H1 (cell line): Measurements from ENCODE around the gene MYO16. TPM values are rescaled to one million over a fixed set of nuclear protein-coding genes. Genes with fewer than 3 reads are reported as not detected.

Experiments
- CTCF ChIA-PET: fragments of 300-600 bp; sonication (Branson Sonifier 250); formaldehyde crosslinking; loops from one replicate; lab custom pipeline; 2021; ENCODE audit not compliant: partially characterized antibody; lab: Charles Lee
- POLR2A ChIA-PET: fragments of 300-600 bp; sonication (Branson Sonifier 250); formaldehyde crosslinking; loops from one replicate; lab custom pipeline; 2021; ENCODE audit warnings: inconsistent platforms; ENCODE audit not compliant: partially characterized antibody; lab: Charles Lee
- DNase-seq, 2 experiments: peaks; one replicate each; pipeline versions ENCODE4 v3.0.0 to v3.0.0-alpha.2; 2010 to 2022; ENCODE audit warnings: low spot score in 2 of 2, low read depth in 1 of 2, mixed read lengths in 1 of 2
- FAIRE-seq: peaks from 2 replicates; lab custom pipeline; 2011; peaks lifted over from hg19 to GRCh38; lab: Jason Lieb, UNC
- H2AFZ ChIP-seq: 2 replicates; pipeline ENCODE4 v1.8.1; 2012; ENCODE audit warnings: low read length, inconsistent platforms
- H2AK5ac ChIP-seq: 2 replicates; pipeline ENCODE4 v1.6.1; 2013; ENCODE audit warnings: low read depth, low read length
- H2BK120ac ChIP-seq: replicated peaks from 2 replicates; pipeline ENCODE3; 2013; ENCODE audit warnings: low read depth, low read length, inconsistent platforms
- H2BK12ac ChIP-seq: 2 replicates; pipeline ENCODE4 v1.6.1; 2013; ENCODE audit warnings: low read depth, low read length
- H2BK15ac ChIP-seq: 2 replicates; pipeline ENCODE4 v1.6.1; 2013; ENCODE audit warnings: low read length
- H2BK20ac ChIP-seq: 2 replicates; pipeline ENCODE4 v1.6.1; 2013; ENCODE audit warnings: low read length
- H2BK5ac ChIP-seq: 2 replicates; pipeline ENCODE4 v1.6.1; 2013; ENCODE audit warnings: low read depth, low read length
- H3K14ac ChIP-seq: 2 replicates; pipeline ENCODE4 v1.6.1; 2013; ENCODE audit warnings: inconsistent platforms; ENCODE audit not compliant: insufficient read length
- H3K18ac ChIP-seq: 2 replicates; pipeline ENCODE4 v1.6.1; 2013; ENCODE audit warnings: low read length; ENCODE audit errors: extremely low read depth
- H3K23ac ChIP-seq: 2 replicates; pipeline ENCODE4 v1.6.1; 2013; ENCODE audit warnings: inconsistent platforms; ENCODE audit not compliant: insufficient read length
- H3K23me2 ChIP-seq: 2 replicates; pipeline ENCODE4 v1.6.1; 2013; ENCODE audit warnings: low read depth, low read length
- H3K27ac ChIP-seq: 2 replicates; pipeline ENCODE4 v1.6.1; 2011; ENCODE audit warnings: low read depth, low read length, inconsistent platforms
- H3K27me3 ChIP-seq, 4 experiments: replicated peaks in 1 of 4; 1 replicate in 1 of 4; 2 replicates in 3 of 4; pipeline versions ENCODE4 v1.6.1 to v1.8.1; 2011 to 2013; ENCODE audit warnings: low read length in 3 of 4, mild to moderate bottlenecking in 3 of 4, inconsistent platforms in 2 of 4, mixed read lengths in 2 of 4, moderate library complexity in 1 of 4; ENCODE audit not compliant: control insufficient read depth in 3 of 4, insufficient read depth in 3 of 4; ENCODE audit errors: extremely low read depth in 1 of 4
- H3K36me3 ChIP-seq, 4 experiments: 2 replicates each; pipeline versions ENCODE4 v1.6.1 to v1.8.1; 2011 to 2013; ENCODE audit warnings: mild to moderate bottlenecking in 4 of 4, low read length in 3 of 4, moderate library complexity in 2 of 4, control low read depth in 1 of 4, inconsistent platforms in 1 of 4; ENCODE audit not compliant: insufficient read depth in 4 of 4, control insufficient read depth in 2 of 4
- H3K4ac ChIP-seq: replicated peaks from 2 replicates; pipeline ENCODE3; 2013; ENCODE audit warnings: low read length, low read depth, mixed read lengths, inconsistent platforms; ENCODE audit not compliant: insufficient read length
- H3K4me1 ChIP-seq, 4 experiments: replicated peaks in 1 of 4; 1 replicate in 1 of 4; 2 replicates in 3 of 4; pipeline versions ENCODE4 v1.6.1 to v1.8.1; 2011 to 2013; ENCODE audit warnings: low read length in 3 of 4, inconsistent platforms in 2 of 4, mixed read lengths in 1 of 4; ENCODE audit not compliant: insufficient read depth in 4 of 4, control insufficient read depth in 3 of 4
- H3K4me2 ChIP-seq, 2 experiments: 2 replicates each; pipeline versions ENCODE4 v1.6.1 to v1.8.1; 2011 to 2013; ENCODE audit warnings: low read depth in 2 of 2, low read length in 2 of 2, control low read depth in 1 of 2, inconsistent platforms in 1 of 2, mild to moderate bottlenecking in 1 of 2; ENCODE audit not compliant: insufficient read depth in 1 of 2
- H3K4me3 ChIP-seq, 4 experiments: fragments of 200-600, 300-600 bp in 1 of 4; sonication (generic), shearing (Covaris generic), sonication (Bioruptor Twin) in 1 of 4; 2 replicates each; pipeline versions ENCODE4 v1.5.1 to v1.8.1; 2011 to 2016; ENCODE audit warnings: low read length in 4 of 4, low read depth in 3 of 4, control low read depth in 2 of 4, inconsistent platforms in 2 of 4, mild to moderate bottlenecking in 2 of 4, mixed read lengths in 1 of 4, moderate library complexity in 1 of 4; ENCODE audit not compliant: insufficient read depth in 2 of 4; ENCODE audit errors: extremely low read depth in 1 of 4
- H3K56ac ChIP-seq: replicated peaks from 2 replicates; pipeline ENCODE3; 2013; ENCODE audit warnings: low read depth, mild to moderate bottlenecking, mixed read lengths, low read length, inconsistent platforms; ENCODE audit not compliant: insufficient read length
- H3K79me1 ChIP-seq: 2 replicates; pipeline ENCODE4 v1.6.1; 2013; ENCODE audit warnings: low read depth, low read length, control low read depth
- H3K79me2 ChIP-seq, 2 experiments: 2 replicates each; pipeline versions ENCODE4 v1.6.1 to v1.8.1; 2012 to 2013; ENCODE audit warnings: low read length in 2 of 2, mild to moderate bottlenecking in 2 of 2, inconsistent platforms in 1 of 2; ENCODE audit not compliant: insufficient read depth in 2 of 2, control insufficient read depth in 1 of 2
- H3K9ac ChIP-seq, 4 experiments: replicated peaks in 1 of 4; 1 replicate in 1 of 4; 2 replicates in 3 of 4; pipeline versions ENCODE4 v1.6.1 to v1.8.1; 2011 to 2013; ENCODE audit warnings: low read depth in 3 of 4, low read length in 3 of 4, control low read depth in 2 of 4, mild to moderate bottlenecking in 2 of 4, moderate library complexity in 2 of 4, inconsistent platforms in 1 of 4; ENCODE audit errors: extremely low read depth in 1 of 4
- H3K9me3 ChIP-seq, 2 experiments: 2 replicates each; pipeline versions ENCODE4 v1.6.1 to v1.8.1; 2012 to 2013; ENCODE audit warnings: mild to moderate bottlenecking in 2 of 2, moderate library complexity in 2 of 2, control low read depth in 1 of 2, inconsistent platforms in 1 of 2, low read depth in 1 of 2, low read length in 1 of 2, mixed read lengths in 1 of 2; ENCODE audit not compliant: insufficient read depth in 2 of 2
- H4K20me1 ChIP-seq, 2 experiments: replicated peaks in 1 of 2; 2 replicates each; pipeline versions ENCODE3 to v1.8.1; 2011 to 2013; ENCODE audit warnings: inconsistent platforms in 2 of 2, low read length in 2 of 2, mild to moderate bottlenecking in 1 of 2; ENCODE audit not compliant: insufficient read depth in 2 of 2, control insufficient read depth in 1 of 2
- H4K5ac ChIP-seq: 2 replicates; pipeline ENCODE4 v1.6.1; 2013; ENCODE audit warnings: low read length, low read depth, mixed read lengths, inconsistent platforms; ENCODE audit not compliant: insufficient read length
- H4K8ac ChIP-seq: 2 replicates; pipeline ENCODE4 v1.8.0; 2013; ENCODE audit warnings: mild to moderate bottlenecking, moderate library complexity, low read length, inconsistent platforms; ENCODE audit not compliant: insufficient read depth; ENCODE audit errors: extremely low read depth
- H4K91ac ChIP-seq: replicated peaks from 2 replicates; pipeline ENCODE3; 2013; ENCODE audit warnings: low read length, mixed read lengths, inconsistent platforms; ENCODE audit not compliant: insufficient read length
- BACH1 ChIP-seq: IDR thresholded peaks from 2 replicates; pipeline ENCODE4 v1.6.1; 2012; ENCODE audit warnings: low read length, improper control_type of control experiment
- CHD1 ChIP-seq: IDR thresholded peaks from 2 replicates; pipeline ENCODE4 v1.6.1; 2012; ENCODE audit warnings: low read depth, low read length, improper control_type of control experiment
- EZH2 ChIP-seq: fragments of 200-600 bp; sonication (generic); IDR thresholded peaks from 2 replicates; pipeline ENCODE4 v1.7.1; 2012; ENCODE audit warnings: low read depth, mild to moderate bottlenecking, moderate library complexity, low read length, inconsistent platforms; ENCODE audit not compliant: severe bottlenecking
- JUND ChIP-seq: IDR thresholded peaks from 2 replicates; pipeline ENCODE4 v1.6.1; 2011; ENCODE audit warnings: mild to moderate bottlenecking, improper control_type of control experiment, low read length
- SIRT6 ChIP-seq: IDR thresholded peaks from one replicate; pipeline ENCODE4 v1.7.1; 2012; ENCODE audit warnings: low read length, inconsistent platforms
- SP4 ChIP-seq: IDR thresholded peaks from 2 replicates; pipeline ENCODE4 v1.6.1; 2012; ENCODE audit warnings: low read length, inconsistent platforms
- SUZ12 ChIP-seq: fragments of 200-600 bp; sonication (generic); IDR thresholded peaks from 2 replicates; pipeline ENCODE4 v1.6.1; 2012; ENCODE audit warnings: mild to moderate bottlenecking, inconsistent platforms, low read length, moderate library complexity, mixed read lengths
- WGBS, 2 experiments: shearing (Covaris generic) in 1 of 2; methylation state at CpG; one replicate each; pipeline versions ENCODE4 v1.1.6 to v1.1.7; 2013 to 2015; ENCODE audit warnings: low lambda C conversion rate in 2 of 2, mixed read lengths in 2 of 2, inconsistent platforms in 1 of 2, low coverage in 1 of 2, missing lambda C conversion rate in 1 of 2; ENCODE audit not compliant: insufficient replicate concordance in 2 of 2, insufficient coverage in 1 of 2, insufficient read length in 1 of 2; ENCODE audit errors: extremely low coverage in 1 of 2, missing lambda C conversion rate in 1 of 2; 5-methylcytosine and 5-hydroxymethylcytosine counted together
- polyA plus RNA-seq, 7 experiments: library from polyadenylated mRNA; depleted of rRNA in 3 of 7; stranded (reverse) in 5 of 7; unstranded in 2 of 7; fragments of >200 nt in 5 of 7; fragments of 200-250 nt in 2 of 7; gene quantifications; 1 replicate in 5 of 7; 2 replicates in 1 of 7; 4 replicates in 1 of 7; pipeline versions ENCODE4 v1.2.1 to v1.2.3, GENCODE V29; 2011 to 2013; ENCODE audit warnings: missing spikeins in 2 of 7, mixed read lengths in 2 of 7
- total RNA-seq: library from RNA; stranded (reverse); fragmentation: NEBNext Ultra II Directional; extraction: Animal tissue kit (Norgen Biotek cat#: 25700); gene quantifications from 2 replicates; pipeline ENCODE4 v1.2.1, GENCODE V29; 2021
- TF ChIP-seq, protein P1 (sequence below): IDR thresholded peaks from 2 replicates; pipeline ENCODE4 v1.6.1; 2012; ENCODE audit warnings: inconsistent platforms
- TF ChIP-seq, protein P2 (sequence below): IDR thresholded peaks from 2 replicates; pipeline ENCODE4 v1.6.1; 2012; ENCODE audit warnings: inconsistent platforms

MYO16 gene
- total and polyA plus RNA-seq, 2 of the 8 experiments (the other 6 are each of a cell fraction or from before 2014, with no cell fraction given) = 0.02 to 0.22 TPM

DNA sequence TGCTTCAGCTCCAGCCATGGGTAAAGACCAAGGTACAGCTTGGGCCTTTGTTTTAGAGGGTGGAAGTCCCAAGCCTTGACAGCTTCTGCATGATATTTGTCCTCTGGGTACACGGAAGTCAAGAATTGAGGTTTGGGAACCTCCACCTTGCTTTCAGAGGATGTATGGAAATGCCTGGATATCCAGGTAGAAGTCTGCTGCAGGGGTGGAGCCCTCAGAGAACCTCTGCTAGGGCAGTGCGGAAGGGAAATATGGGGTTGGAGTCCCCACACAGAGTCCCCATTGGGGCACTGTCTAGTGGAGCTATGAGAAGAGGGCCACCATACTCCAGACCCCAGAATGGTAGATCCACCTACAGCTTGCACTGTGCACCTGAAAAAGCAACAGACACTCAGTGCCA, 23.0 kb upstream of the MYO16 start:
- H4K20me1 ChIP-seq = no peaks in the 10 kb centered on the region
- H3K14ac ChIP-seq = no peak overlapping the region
- no peak overlapping the region for H2BK5ac ChIP-seq
- peaks cover 15 to 22% of the 10 kb centered on the region in 2 experiments for H3K9me3 ChIP-seq
- H3K4ac ChIP-seq = no peak overlapping the region
- no peak overlapping the region for H3K23ac ChIP-seq
- no peak overlapping the region for H2AK5ac ChIP-seq
- no peaks in the 10 kb centered on the region for H3K79me1 ChIP-seq
- FAIRE-seq (no peak), DNase-seq (no peak)
- no peak overlapping the region for H3K4me3 ChIP-seq
- no peaks in the 10 kb centered on the region for H3K79me2 ChIP-seq
- H3K23me2 ChIP-seq = no peaks in the 10 kb centered on the region
- no peak overlapping the region for H4K8ac ChIP-seq
- H3K9ac ChIP-seq = no peak overlapping the region
- H4K91ac ChIP-seq = no peak overlapping the region
- POLR2A ChIA-PET = no interaction called here
- WGBS, 2 experiments = 90% methylated on average over 2 of the region's 2 CpGs; no CpG with 5 or more reads in 1 of the 2 experiments
- no peak overlapping the region for H2BK12ac ChIP-seq
- no peak overlapping the region for H2BK20ac ChIP-seq
- H3K36me3 ChIP-seq = no peaks in the 10 kb centered on the region
- CTCF ChIA-PET = interaction anchor here (1.1 kb wide), 1 partner anchor 289 kb away, joined by 4 read pairs; no protein-coding TSS in a partner anchor
- no peaks in the 10 kb centered on the region for H3K4me1 ChIP-seq
- H3K56ac ChIP-seq = no peak overlapping the region
- no peak overlapping the region for H3K27ac ChIP-seq
- H2AFZ ChIP-seq = no peak overlapping the region
- no peak overlapping the region for H4K5ac ChIP-seq
- H2BK15ac ChIP-seq = no peak overlapping the region
- H3K27me3 ChIP-seq = no peaks in the 10 kb centered on the region
- H3K4me2 ChIP-seq = no peak overlapping the region
- H2BK120ac ChIP-seq = no peak overlapping the region
- H3K18ac ChIP-seq = no peak overlapping the region
- TF ChIP-seq CHD1 = no peak
- no peak for TF ChIP-seq SP4
- TF ChIP-seq EZH2 = no peak
- TF ChIP-seq BACH1 = no peak
- TF ChIP-seq SIRT6 = no peak
- TF ChIP-seq, protein P1, sequence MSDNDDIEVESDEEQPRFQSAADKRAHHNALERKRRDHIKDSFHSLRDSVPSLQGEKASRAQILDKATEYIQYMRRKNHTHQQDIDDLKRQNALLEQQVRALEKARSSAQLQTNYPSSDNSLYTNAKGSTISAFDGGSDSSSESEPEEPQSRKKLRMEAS = no peak
- TF ChIP-seq JUND = no peak
- TF ChIP-seq SUZ12 = no peak
- TF ChIP-seq, protein P2, sequence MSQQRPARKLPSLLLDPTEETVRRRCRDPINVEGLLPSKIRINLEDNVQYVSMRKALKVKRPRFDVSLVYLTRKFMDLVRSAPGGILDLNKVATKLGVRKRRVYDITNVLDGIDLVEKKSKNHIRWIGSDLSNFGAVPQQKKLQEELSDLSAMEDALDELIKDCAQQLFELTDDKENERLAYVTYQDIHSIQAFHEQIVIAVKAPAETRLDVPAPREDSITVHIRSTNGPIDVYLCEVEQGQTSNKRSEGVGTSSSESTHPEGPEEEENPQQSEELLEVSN = no peak
